Activated naive CD4-positive, alpha-beta T cell treated with anti-CD3 and anti-CD28 coated beads, Interleukin-2, amount 50 U/mL, for 72 hours (primary cell): ENCODE results near the gene SNAP25. TPM values are rescaled to one million over a fixed set of nuclear protein-coding genes. Genes with fewer than 3 reads are reported as not detected.
A peak's percentile ranks its signal among the peaks of the same experiment; 100 is the strongest.

Source experiments
- ATAC-seq, 2 donors: fragments of 150-1000 bp; cut with Tn5 transposase; 2 replicates each; pipeline ENCODE4 v1.10.0; 2021; ENCODE audit warnings: mild to moderate bottlenecking in 2 of 2, moderate library complexity in 2 of 2
- DNase-seq, 2 donors: peaks; one replicate each; pipeline ENCODE4 v3.0.0; 2021 to 2022; ENCODE audit warnings: low spot score in 2 of 2
- H3K27ac Mint-ChIP-seq, 2 donors: one replicate each; pipeline ENCODE4 v1.8.0; 2022; ENCODE audit warnings: mild to moderate bottlenecking in 2 of 2, mixed read lengths in 2 of 2
- H3K36me3 Mint-ChIP-seq, 2 donors: one replicate each; pipeline ENCODE4 v1.8.0; 2022; ENCODE audit warnings: mixed read lengths in 2 of 2
- H3K9me3 Mint-ChIP-seq, 2 donors: one replicate each; pipeline ENCODE4 v1.8.0; 2022; ENCODE audit warnings: mixed read lengths in 2 of 2
- total RNA-seq, 2 donors: library from RNA; stranded (reverse); gene quantifications; one replicate each; pipeline ENCODE4 v1.2.3, GENCODE V29; 2022

Gene SNAP25
- total RNA-seq, 2 donors from 2014 or later = 0.12 to 0.61 TPM

- Mint-ChIP-seq H3K36me3 (no peaks in the 10 kb centered on the region), H3K27ac (no peak overlapping the region), H3K9me3 (no peaks in the 10 kb centered on the region)
- no peak for ATAC-seq
- DNase-seq = no peak
Observed at GRCh38 chr20:10240655-10241054, 22.0 kb downstream of the SNAP25 start.

GRCh38 chr20:10242166-10242565 is 23.5 kb downstream of the SNAP25 start:
- Mint-ChIP-seq H3K9me3 (no peaks in the 10 kb centered on the region), H3K27ac (no peak overlapping the region), H3K36me3 (no peaks in the 10 kb centered on the region)
- no peak for ATAC-seq
- no peak for DNase-seq

- Mint-ChIP-seq H3K27ac (no peak overlapping the region), H3K9me3 (no peaks in the 10 kb centered on the region), H3K36me3 (no peaks in the 10 kb centered on the region)
- ATAC-seq = no peak
- DNase-seq = no peak
Observed at GRCh38 chr20:10247440-10247839, 28.8 kb downstream of the SNAP25 start.

DNA sequence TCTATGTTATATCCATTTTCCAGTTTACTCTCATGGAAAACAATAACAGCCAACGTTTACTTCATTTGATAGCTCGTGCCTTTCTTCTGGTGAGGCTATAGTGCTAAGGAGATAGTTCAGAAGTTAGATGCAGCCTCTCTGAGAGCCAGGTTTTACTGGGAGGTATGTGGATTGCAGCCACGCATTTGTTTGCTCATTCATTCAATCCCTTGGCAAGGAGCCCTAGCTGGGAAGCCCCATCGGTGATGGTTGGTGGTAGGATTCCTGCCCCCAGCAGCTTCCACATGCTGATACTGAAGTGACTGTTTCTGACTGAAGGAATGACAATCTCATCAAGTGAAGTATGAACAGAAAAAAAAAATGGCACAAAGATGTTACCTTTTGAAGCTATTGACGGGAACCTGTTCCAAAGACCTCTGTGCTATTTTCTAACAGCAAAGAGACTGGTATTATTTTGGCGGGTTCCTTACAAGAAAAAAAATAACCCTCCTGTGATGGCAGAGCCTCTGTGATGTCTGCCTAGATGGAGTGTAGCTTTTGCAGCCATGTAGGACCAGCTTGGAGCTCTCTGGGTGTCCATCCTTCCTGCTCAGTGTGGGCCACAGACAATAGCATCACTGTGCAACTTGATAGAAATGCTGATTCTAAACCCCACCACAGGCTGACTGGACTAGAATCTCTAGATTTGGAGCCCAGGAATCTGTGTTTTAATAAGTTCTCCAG is 30.6 kb downstream of the SNAP25 start:
- no peaks in the 10 kb centered on the region for H3K36me3 Mint-ChIP-seq
- DNase-seq = no peak
- ATAC-seq = no peak
- no peaks in the 10 kb centered on the region for H3K9me3 Mint-ChIP-seq
- no peak overlapping the region for H3K27ac Mint-ChIP-seq

DNA sequence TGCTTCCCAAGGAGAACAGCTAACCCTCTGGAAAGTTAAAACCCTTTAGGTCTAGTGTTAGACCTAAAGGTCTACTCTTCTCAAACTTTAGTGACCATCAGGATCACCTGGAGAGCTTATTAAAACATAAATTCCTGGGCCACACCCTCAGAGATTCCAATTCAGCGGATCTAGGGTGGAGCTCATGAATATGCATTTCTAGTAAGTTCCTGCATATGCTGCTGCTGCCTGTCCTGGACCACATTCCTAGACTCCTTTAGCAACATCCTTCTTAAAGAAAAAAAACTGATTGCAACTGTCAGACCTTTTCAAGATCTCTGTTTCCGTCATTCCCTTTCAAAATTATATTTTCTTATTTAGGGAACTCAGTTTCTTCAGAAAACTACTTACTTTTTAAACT is 31.2 kb downstream of the SNAP25 start:
- Mint-ChIP-seq H3K36me3 (no peaks in the 10 kb centered on the region), H3K27ac (no peak overlapping the region)
- no peak for ATAC-seq

GRCh38 chr20:10250902-10251301 is 32.3 kb downstream of the SNAP25 start:
- Mint-ChIP-seq H3K27ac (no peak overlapping the region), H3K9me3 (no peaks in the 10 kb centered on the region), H3K36me3 (no peaks in the 10 kb centered on the region)
- DNase-seq (no peak), ATAC-seq (no peak)

More for the DNA sequence above, 31.2 kb downstream of the SNAP25 start:
- DNase-seq = no peak
- H3K9me3 Mint-ChIP-seq = no peaks in the 10 kb centered on the region

DNA sequence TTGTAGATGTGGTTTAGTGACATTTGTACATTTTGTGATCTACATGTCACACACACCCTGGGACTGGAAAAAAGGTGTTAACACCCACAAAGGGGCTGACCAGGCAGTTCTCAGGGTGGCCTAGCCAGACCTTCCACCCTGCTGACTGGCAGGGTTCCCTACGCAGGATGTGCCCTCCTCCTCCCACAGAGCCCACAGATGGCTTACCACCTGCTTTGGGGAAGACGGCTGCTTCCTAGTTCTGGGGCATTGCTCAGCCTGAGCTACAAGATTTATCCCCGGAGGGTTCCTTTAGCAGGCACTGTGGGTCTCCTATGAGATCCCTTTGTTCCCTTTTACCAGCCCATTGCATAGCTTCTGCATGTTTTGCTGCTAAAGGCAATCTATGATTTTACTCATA is 35.1 kb downstream of the SNAP25 start:
- Mint-ChIP-seq H3K27ac (no peak overlapping the region), H3K9me3 (no peaks in the 10 kb centered on the region), H3K36me3 (no peaks in the 10 kb centered on the region)
- DNase-seq (no peak), ATAC-seq (peak in 1 of 2 donors; percentile 33)

DNA sequence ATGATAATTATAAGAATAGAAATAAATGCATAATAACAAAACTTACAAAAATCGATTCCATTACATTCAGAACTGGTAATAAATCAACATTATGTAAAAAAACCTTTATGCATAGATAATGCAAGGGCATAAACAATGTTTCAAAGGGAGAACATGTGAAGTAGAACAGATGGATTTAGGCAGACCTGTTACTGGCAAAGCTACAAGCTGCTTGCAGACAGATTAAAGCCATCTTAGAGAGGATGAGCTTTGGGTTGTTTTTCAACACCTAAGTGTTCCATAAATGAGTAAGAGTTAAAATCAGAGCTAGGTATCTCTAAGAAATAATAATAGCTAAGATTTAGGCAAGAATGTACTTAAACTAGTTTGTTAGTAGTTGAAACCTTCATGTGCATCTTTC is 37.2 kb downstream of the SNAP25 start:
- H3K27ac Mint-ChIP-seq = no peak overlapping the region
- H3K36me3 Mint-ChIP-seq = no peaks in the 10 kb centered on the region
- DNase-seq (no peak), ATAC-seq (no peak)
- no peaks in the 10 kb centered on the region for H3K9me3 Mint-ChIP-seq

GRCh38 chr20:10259166-10259565 is 40.5 kb downstream of the SNAP25 start:
- H3K9me3 Mint-ChIP-seq = no peaks in the 10 kb centered on the region
- no peaks in the 10 kb centered on the region for H3K36me3 Mint-ChIP-seq
- no peak for ATAC-seq
- no peak overlapping the region for H3K27ac Mint-ChIP-seq
- DNase-seq = no peak

DNA sequence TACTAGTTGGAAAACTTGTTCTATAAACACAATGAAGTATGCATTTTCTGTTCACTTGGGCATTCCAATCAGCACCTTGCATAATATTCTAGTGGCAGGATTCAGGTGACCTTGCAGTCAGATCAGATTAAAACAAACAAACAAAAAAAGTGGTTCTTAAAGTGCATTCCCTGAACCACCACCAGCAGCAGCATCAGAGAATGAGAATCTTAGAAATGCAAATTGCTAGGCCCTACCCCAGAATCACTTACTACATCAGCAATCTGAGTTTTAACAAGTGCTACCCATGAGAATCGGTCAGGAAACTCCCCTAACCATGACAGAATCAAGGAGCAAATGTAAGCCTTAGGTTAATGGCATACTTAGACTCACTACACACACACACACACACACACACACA is 41.7 kb downstream of the SNAP25 start:
- Mint-ChIP-seq H3K9me3 (no peaks in the 10 kb centered on the region), H3K27ac (no peak overlapping the region), H3K36me3 (no peaks in the 10 kb centered on the region)
- ATAC-seq (no peak), DNase-seq (no peak)

GRCh38 chr20:10261702-10262101 is 43.1 kb downstream of the SNAP25 start:
- H3K27ac Mint-ChIP-seq = no peak overlapping the region
- no peak for ATAC-seq
- no peaks in the 10 kb centered on the region for H3K36me3 Mint-ChIP-seq
- no peak for DNase-seq
- no peaks in the 10 kb centered on the region for H3K9me3 Mint-ChIP-seq

GRCh38 chr20:10263385-10264165 is 44.9 kb downstream of the SNAP25 start:
- Mint-ChIP-seq H3K27ac (no peak overlapping the region), H3K9me3 (no peaks in the 10 kb centered on the region), H3K36me3 (no peaks in the 10 kb centered on the region)
- DNase-seq (no peak), ATAC-seq (no peak)

DNA sequence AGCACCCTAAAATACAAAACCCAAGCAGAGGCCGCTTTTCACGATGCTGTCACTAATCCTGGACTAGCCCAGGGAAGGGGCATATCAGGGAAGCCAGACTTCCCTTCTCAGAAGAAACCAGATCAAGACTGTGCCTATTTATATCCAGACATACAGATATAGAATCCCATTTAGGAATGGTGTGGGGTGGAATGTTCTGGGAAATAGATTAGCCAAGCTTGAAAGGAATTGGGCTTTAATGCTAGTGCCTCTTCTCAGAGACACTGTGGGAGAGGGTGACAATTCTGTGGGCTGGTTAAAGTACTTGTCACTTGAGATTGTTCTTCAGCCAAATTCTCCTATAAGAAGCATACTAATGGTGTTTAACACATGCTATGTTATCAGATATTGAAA is 45.5 kb downstream of the SNAP25 start:
- no peaks in the 10 kb centered on the region for H3K9me3 Mint-ChIP-seq
- no peak overlapping the region for H3K27ac Mint-ChIP-seq
- no peak for ATAC-seq
- no peaks in the 10 kb centered on the region for H3K36me3 Mint-ChIP-seq
- no peak for DNase-seq

GRCh38 chr20:10268636-10269035 is 50.0 kb downstream of the SNAP25 start:
- no peaks in the 10 kb centered on the region for H3K9me3 Mint-ChIP-seq
- H3K27ac Mint-ChIP-seq = no peak overlapping the region
- H3K36me3 Mint-ChIP-seq = peaks cover 0 to 4% of the 10 kb centered on the region in 2 donors
- ATAC-seq (no peak), DNase-seq (no peak)

DNA sequence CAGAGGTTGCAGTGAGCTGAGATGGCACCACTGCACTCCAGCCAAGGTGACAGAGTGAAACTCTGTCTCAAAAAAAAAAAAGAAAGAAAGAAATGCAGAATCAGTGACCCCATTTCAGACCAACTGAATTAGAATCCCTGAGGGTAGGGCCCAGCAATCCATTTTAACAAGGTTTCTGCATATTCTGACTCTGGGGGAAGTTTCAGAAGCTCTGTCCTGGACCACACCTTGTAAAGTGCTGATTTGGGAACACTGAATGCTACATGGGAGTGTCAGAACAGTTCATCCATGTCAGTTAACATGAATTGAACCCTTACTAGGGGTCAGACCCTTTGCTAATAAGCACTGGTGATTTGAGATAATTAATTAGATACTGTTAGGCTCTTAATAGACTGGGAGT is 52.0 kb downstream of the SNAP25 start:
- H3K27ac Mint-ChIP-seq = no peak overlapping the region
- DNase-seq = no peak
- peaks cover 0 to 4% of the 10 kb centered on the region in 2 donors for H3K36me3 Mint-ChIP-seq
- no peak for ATAC-seq
- H3K9me3 Mint-ChIP-seq = no peaks in the 10 kb centered on the region

DNA sequence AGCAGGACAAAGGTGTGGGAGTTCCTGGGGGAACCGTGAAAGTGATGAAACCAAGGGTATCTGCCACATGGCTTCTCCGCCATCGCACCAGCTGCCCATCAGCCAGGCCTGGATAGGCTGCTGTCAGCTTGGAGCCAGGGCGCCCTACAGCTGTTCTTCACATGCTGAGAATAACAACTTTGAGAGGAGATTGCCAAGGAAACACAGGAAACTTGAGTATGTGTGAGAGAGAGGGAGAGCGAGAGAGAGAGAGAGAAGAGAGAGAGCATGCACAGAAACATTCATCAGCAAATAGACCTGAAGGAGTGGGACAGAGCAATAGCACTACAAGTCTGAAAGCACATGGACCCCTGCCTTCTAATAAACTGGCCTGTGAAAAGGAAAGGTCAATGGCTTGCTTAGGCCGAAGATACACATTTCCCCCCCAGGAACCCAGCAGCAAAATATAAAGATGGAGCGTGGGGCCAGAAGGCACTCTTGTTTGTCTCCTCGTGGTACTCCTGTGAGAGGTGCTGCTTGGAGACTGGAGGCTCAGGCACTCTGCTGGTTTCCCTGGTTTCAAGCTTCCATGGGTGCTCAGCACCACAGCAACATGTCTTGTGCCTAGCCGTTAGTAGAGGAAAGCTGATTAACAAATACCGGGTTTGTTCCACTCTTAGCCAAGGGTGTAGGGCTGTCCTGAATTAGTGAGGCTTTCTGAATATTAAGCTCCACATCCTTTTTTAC is 53.0 kb downstream of the SNAP25 start:
- ATAC-seq (no peak), DNase-seq (no peak)
- peaks cover 0 to 4% of the 10 kb centered on the region in 2 donors for H3K36me3 Mint-ChIP-seq

GRCh38 chr20:10276878-10277580 is 58.4 kb downstream of the SNAP25 start:
- Mint-ChIP-seq H3K27ac (no peak overlapping the region), H3K9me3 (no peaks in the 10 kb centered on the region), H3K36me3 (no peaks in the 10 kb centered on the region)
- DNase-seq (no peak), ATAC-seq (no peak)

More for the DNA sequence above, 53.0 kb downstream of the SNAP25 start:
- Mint-ChIP-seq H3K9me3 (no peaks in the 10 kb centered on the region), H3K27ac (no peak overlapping the region)
